IMR-90 (cell line): ENCODE measurements around the gene NRXN2. TPM values are rescaled to one million over a fixed set of nuclear protein-coding genes. Genes with fewer than 3 reads are reported as not detected.

ENCODE experiments used
- ATAC-seq: fragments of 200-7000 bp; cut with Tn5 transposase; 2 replicates; pipeline ENCODE4 v1.9.1; 2020; ENCODE audit warnings: low read depth, mild to moderate bottlenecking, moderate library complexity
- BruUV-seq: library from RNA; stranded (reverse); fragments of 400-500 nt; replicated peaks from 2 replicates; lab custom pipeline; 2021; lab: Mats Ljungman, UMichigan
- CTCF ChIA-PET: fragments of 300-600 bp; formaldehyde crosslinking; extraction: SDS; loops from one replicate; lab custom pipeline; 2021; ENCODE audit warnings: antibody characterized with exemption; lab: Yijun Ruan, JAX
- POLR2A ChIA-PET: fragments of 300-600 bp; sonication (Branson Sonifier 250); formaldehyde crosslinking; loops from one replicate; lab custom pipeline; 2022; ENCODE audit warnings: antibody characterized with exemption; ENCODE audit not compliant: unreplicated experiment; lab: Charles Lee
- DNase-seq: peaks from one replicate; pipeline ENCODE4 v3.0.0; 2013
- H2AFZ ChIP-seq: replicated peaks from 2 replicates; pipeline ENCODE3; 2013; ENCODE audit warnings: low read length, mild to moderate bottlenecking; ENCODE audit not compliant: poor library complexity
- H2AK5ac ChIP-seq: 2 replicates; pipeline ENCODE4 v1.6.1; 2013; ENCODE audit warnings: low read depth, low read length, inconsistent platforms
- H2AK9ac ChIP-seq: replicated peaks from 2 replicates; pipeline ENCODE3; 2013; ENCODE audit warnings: mild to moderate bottlenecking, low read depth, low read length, moderate library complexity; ENCODE audit not compliant: poor library complexity
- H2BK120ac ChIP-seq: 2 replicates; pipeline ENCODE4 v1.6.1; 2013; ENCODE audit warnings: low read depth, low read length, inconsistent platforms
- H2BK15ac ChIP-seq: 3 replicates; pipeline ENCODE4 v1.6.1; 2013; ENCODE audit warnings: low read depth, low read length, inconsistent platforms
- H2BK20ac ChIP-seq: 2 replicates; pipeline ENCODE4 v1.6.1; 2013; ENCODE audit warnings: low read depth, mild to moderate bottlenecking, inconsistent platforms, low read length, moderate library complexity
- H2BK5ac ChIP-seq: 2 replicates; pipeline ENCODE4 v1.6.1; 2013; ENCODE audit warnings: mild to moderate bottlenecking, low read depth, low read length, inconsistent platforms; ENCODE audit not compliant: poor library complexity, severe bottlenecking
- H3K14ac ChIP-seq: replicated peaks from 2 replicates; pipeline ENCODE4 v1.6.1; 2013; ENCODE audit warnings: low read depth, low read length, inconsistent platforms
- H3K18ac ChIP-seq: 2 replicates; pipeline ENCODE4 v1.6.1; 2013; ENCODE audit warnings: low read depth, low read length, control low read depth
- H3K23ac ChIP-seq: 2 replicates; pipeline ENCODE4 v1.6.1; 2013; ENCODE audit warnings: low read depth, low read length, inconsistent platforms
- H3K27ac ChIP-seq: 2 replicates; pipeline ENCODE4 v1.5.1; 2013; ENCODE audit warnings: mild to moderate bottlenecking, control low read depth, low read length; ENCODE audit not compliant: insufficient read depth
- H3K27me3 ChIP-seq: 2 replicates; pipeline ENCODE4 v1.6.1; 2013; ENCODE audit warnings: low read length; ENCODE audit not compliant: control insufficient read depth, insufficient read depth
- H3K36me3 ChIP-seq: 2 replicates; pipeline ENCODE4 v1.6.1; 2013; ENCODE audit warnings: low read length, mixed read lengths; ENCODE audit not compliant: control insufficient read depth, insufficient read depth
- H3K4ac ChIP-seq: 2 replicates; pipeline ENCODE4 v1.6.1; 2013; ENCODE audit warnings: low read depth, low read length, inconsistent platforms
- H3K4me1 ChIP-seq: 2 replicates; pipeline ENCODE4 v1.6.1; 2013; ENCODE audit warnings: low read length, mixed read lengths; ENCODE audit not compliant: control insufficient read depth, insufficient read depth
- H3K4me2 ChIP-seq: 2 replicates; pipeline ENCODE4 v1.6.1; 2013; ENCODE audit warnings: low read depth, mild to moderate bottlenecking, control low read depth, low read length, moderate library complexity
- H3K4me3 ChIP-seq: 2 replicates; pipeline ENCODE4 v1.5.1; 2013; ENCODE audit warnings: low read depth, mild to moderate bottlenecking, control low read depth, low read length, moderate library complexity; ENCODE audit not compliant: insufficient read depth
- H3K56ac ChIP-seq: 2 replicates; pipeline ENCODE4 v1.6.1; 2013; ENCODE audit warnings: low read length, inconsistent platforms; ENCODE audit not compliant: insufficient read depth; ENCODE audit errors: extremely low read depth
- H3K79me1 ChIP-seq, 2 experiments: 2 replicates each; pipeline ENCODE4 v1.6.1; 2013; ENCODE audit warnings: low read length in 2 of 2, inconsistent platforms in 1 of 2, low read depth in 1 of 2
- H3K9ac ChIP-seq: 2 replicates; pipeline ENCODE4 v1.6.1; 2013; ENCODE audit warnings: low read depth, low read length, control low read depth
- H3K9me1 ChIP-seq: 2 replicates; pipeline ENCODE4 v1.6.1; 2013; ENCODE audit warnings: low read length, inconsistent platforms; ENCODE audit not compliant: insufficient read depth
- H3K9me3 ChIP-seq: 2 replicates; pipeline ENCODE4 v1.6.1; 2013; ENCODE audit warnings: low read length; ENCODE audit not compliant: control insufficient read depth, insufficient read depth
- H4K20me1 ChIP-seq: 2 replicates; pipeline ENCODE4 v1.6.1; 2013; ENCODE audit warnings: low read length, inconsistent platforms; ENCODE audit not compliant: insufficient read depth
- H4K5ac ChIP-seq: 2 replicates; pipeline ENCODE4 v1.6.1; 2013; ENCODE audit warnings: mild to moderate bottlenecking, low read depth, low read length, control low read depth
- H4K8ac ChIP-seq, 2 experiments: 2 replicates each; pipeline ENCODE4 v1.6.1; 2013; ENCODE audit warnings: low read depth in 2 of 2, low read length in 2 of 2, control low read depth in 1 of 2, inconsistent platforms in 1 of 2
- H4K91ac ChIP-seq: 2 replicates; pipeline ENCODE4 v1.6.1; 2013; ENCODE audit warnings: low read depth, low read length, inconsistent platforms; ENCODE audit not compliant: insufficient read depth
- CEBPB ChIP-seq: IDR thresholded peaks from 2 replicates; pipeline ENCODE4 v1.6.1; 2012; ENCODE audit warnings: low read depth, low read length, improper control_type of control experiment
- MAZ ChIP-seq: IDR thresholded peaks from 2 replicates; pipeline ENCODE4 v1.6.1; 2012; ENCODE audit warnings: low read depth, mild to moderate bottlenecking, low read length, improper control_type of control experiment, moderate library complexity, borderline replicate concordance
- SMC3 ChIP-seq: fragments of 150-350 bp; IDR thresholded peaks from 2 replicates; pipeline ENCODE4 v1.6.1; 2016; ENCODE audit warnings: low read depth, mild to moderate bottlenecking, antibody characterized with exemption, low read length, moderate library complexity
- WGBS, 2 experiments: methylation state at CpG; one replicate each; pipeline versions ENCODE4 v1.1.5 to v1.1.7; 2013; ENCODE audit warnings: missing lambda C conversion rate in 2 of 2; ENCODE audit not compliant: insufficient read length in 1 of 2; ENCODE audit errors: extremely low coverage in 2 of 2; 5-methylcytosine and 5-hydroxymethylcytosine counted together
- dilution Hi-C: fragments of 300-500 bp; cut with HindIII; formaldehyde crosslinking; loops from one replicate; pipeline ENCODE4 v1.14.3; 2018; ENCODE audit warnings: low sequenced_read_pairs; ENCODE audit not compliant: unreplicated experiment
- in situ Hi-C: fragments of 300-500 bp; cut with MboI; formaldehyde crosslinking; loops from 3 replicates; pipeline ENCODE4 v1.14.3; 2019; ENCODE audit warnings: low sequenced_read_pairs, inconsistent platforms, mixed read lengths
- intact Hi-C: fragments of 100-400 bp; cut with micrococcal nuclease; formaldehyde crosslinking; loops from 2 replicates; pipeline ENCODE4 v1.10.0; 2022
- polyA plus RNA-seq, 3 experiments: library from polyadenylated mRNA; depleted of rRNA; stranded (reverse); fragments of >200 nt; gene quantifications; 2 replicates each; pipeline ENCODE4 v1.2.3, GENCODE V29; 2012; ENCODE audit warnings: low replicate concordance in 1 of 3
- total RNA-seq: library from RNA; depleted of rRNA; stranded (reverse); fragments of >200 nt; gene quantifications from 2 replicates; pipeline ENCODE4 v1.2.3, GENCODE V29; 2012

NRXN2 gene
- total and polyA plus RNA-seq, 2 of the 4 experiments (the other 2 are of a cell fraction): 0.18 to 0.22 TPM

DNA sequence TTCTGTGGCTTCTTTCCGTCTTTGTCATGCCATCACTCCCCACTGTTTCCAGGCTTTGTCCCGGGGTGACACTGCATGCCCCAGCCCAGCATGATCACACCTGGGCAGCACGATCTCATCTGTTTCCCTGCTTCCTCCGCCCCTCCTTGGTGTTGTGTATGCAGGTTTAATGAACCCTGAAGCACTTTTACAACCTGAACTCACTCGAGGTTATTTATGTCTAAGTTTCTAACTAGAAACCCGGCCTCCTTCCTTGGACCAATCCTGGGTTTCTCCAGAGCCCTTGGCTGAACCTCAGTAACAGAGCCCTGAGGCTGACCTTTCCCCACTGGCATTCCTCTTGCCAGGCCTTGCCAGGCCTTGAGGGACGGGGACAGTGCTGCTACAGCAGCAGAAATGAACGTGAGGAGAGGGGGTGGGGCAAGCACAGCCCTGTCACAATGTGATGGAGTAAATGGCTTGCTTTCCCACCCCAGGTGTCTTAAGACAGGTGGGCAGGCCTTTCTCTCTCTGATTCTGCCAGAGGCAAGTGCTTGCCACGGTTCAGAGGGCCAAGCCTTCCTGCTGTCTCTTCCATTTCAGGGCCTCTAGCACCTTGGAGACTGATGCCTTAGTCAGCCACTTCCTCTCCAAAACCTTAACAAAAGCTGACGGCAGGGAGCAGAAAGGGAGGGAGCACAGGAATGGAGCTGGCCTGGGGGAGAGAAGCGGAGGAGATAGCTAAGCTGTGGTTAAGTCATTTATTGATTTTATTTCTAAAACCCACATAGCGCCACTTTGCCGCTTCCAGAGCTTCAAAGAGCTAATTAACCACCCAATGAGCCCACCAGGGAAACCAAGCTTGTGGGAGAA is 39.9 kb upstream of the NRXN2 start:
- H3K4me1 ChIP-seq: peaks cover 18% of the 10 kb centered on the region
- ChIA-PET POLR2A (no interaction called here), CTCF (interaction anchor here (1.0 kb wide), 1 partner anchor 13 kb away, joined by 3 read pairs; no protein-coding TSS in a partner anchor)
- H3K27me3 ChIP-seq: no peaks in the 10 kb centered on the region
- no peak overlapping the region for H3K4me2 ChIP-seq
- BruUV-seq: no TSS peak
- ATAC-seq (peak; percentile 51), DNase-seq (peak; percentile 79)
- H3K4me3 ChIP-seq: no peak overlapping the region
- no peak overlapping the region; the same call in 1 of the 2 replicates for H3K23ac ChIP-seq
- in situ Hi-C loops: no loop called here
- intact Hi-C loops: no loop called here
- H4K5ac ChIP-seq: no peak overlapping the region
- H3K79me1 ChIP-seq: peaks cover 17 to 54% of the 10 kb centered on the region in 2 experiments
- peaks cover 18% of the 10 kb centered on the region; the same call in 1 of the 2 replicates for H3K9me1 ChIP-seq
- no peak overlapping the region for H3K18ac ChIP-seq
- no peak overlapping the region for H3K9ac ChIP-seq
- no peaks in the 10 kb centered on the region for H3K9me3 ChIP-seq
- dilution Hi-C loops: no loop called here
- H3K27ac ChIP-seq: peak overlapping the region; percentile 11
- H3K14ac ChIP-seq: 0 out of 2 replicates have a peak overlapping the region, but pooled peaks have one; percentile 40
- H3K4ac ChIP-seq: peak overlapping the region; percentile 2; the same call in 1 of the 2 replicates
- no peak overlapping the region for H4K8ac ChIP-seq
- H2BK5ac ChIP-seq: peak overlapping the region; percentile 17
- H4K91ac ChIP-seq: no peak overlapping the region
- WGBS, 2 experiments: 21% methylated on average over 3 of the region's 13 CpGs; no CpG with 5 or more reads in 1 of the 2 experiments
- peak overlapping the region; percentile 18 for H2AFZ ChIP-seq
- TF ChIP-seq MAZ (peak; percentile 45; the same call in 1 of the 2 replicates), SMC3 (no peak), CEBPB (no peak)
- peak overlapping the region; percentile 61; the same call in 1 of the 2 replicates for H2AK5ac ChIP-seq
- peaks cover 57% of the 10 kb centered on the region for H3K36me3 ChIP-seq
- H3K56ac ChIP-seq: no peak overlapping the region
- peak overlapping the region; percentile 18 for H2AK9ac ChIP-seq
- no peak overlapping the region for H2BK120ac ChIP-seq
- H2BK20ac ChIP-seq: no peak overlapping the region
- peaks cover 50% of the 10 kb centered on the region for H4K20me1 ChIP-seq
- H2BK15ac ChIP-seq: no peak overlapping the region
